OCI-LY1 (cell line): Measurements from ENCODE around the gene PRG2.
"Not testable (repeated sequence)": the region's sequence is repeated elsewhere in the genome, so short reads cannot be mapped to it uniquely, and the experiment has no call there.

ENCODE experiments used
- EZH2 ChIP-seq: fragments of 200-600 bp; sonication (generic), shearing (Covaris generic); IDR thresholded peaks from 2 replicates; pipeline ENCODE4 v1.8.0; 2017; ENCODE audit warnings: borderline replicate concordance, mixed run types, mild to moderate bottlenecking, antibody characterized with exemption, low read length, moderate library complexity, mixed read lengths
- TF ChIP-seq, protein P1 (sequence below): fragments of 200-600 bp; sonication (generic), shearing (Covaris generic); IDR thresholded peaks from 2 replicates; pipeline ENCODE4 v1.5.1; 2017; ENCODE audit warnings: mild to moderate bottlenecking, antibody characterized with exemption, low read length, moderate library complexity, mixed read lengths

DNA sequence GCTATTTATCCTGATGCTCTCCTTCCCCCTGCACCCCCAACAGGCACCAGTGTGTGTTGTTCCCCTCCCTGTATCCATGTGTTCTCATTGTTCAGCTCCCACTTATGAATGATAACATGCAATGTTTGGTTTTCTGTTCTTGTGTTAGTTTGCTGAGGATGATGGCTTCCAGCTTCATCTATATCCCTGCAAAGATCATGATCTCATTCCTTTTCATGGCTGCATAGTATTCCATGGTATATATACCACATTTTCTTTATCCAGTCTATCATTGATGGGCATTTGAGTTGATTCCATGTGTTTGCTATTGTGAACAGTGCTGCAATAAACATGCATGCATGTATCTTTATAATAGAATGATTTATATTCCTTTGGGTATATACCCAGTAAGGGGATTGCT lies 29.0 kb downstream of the PRG2 start:
- TF ChIP-seq EZH2, result not testable (repeated sequence)
- TF ChIP-seq, protein P1, sequence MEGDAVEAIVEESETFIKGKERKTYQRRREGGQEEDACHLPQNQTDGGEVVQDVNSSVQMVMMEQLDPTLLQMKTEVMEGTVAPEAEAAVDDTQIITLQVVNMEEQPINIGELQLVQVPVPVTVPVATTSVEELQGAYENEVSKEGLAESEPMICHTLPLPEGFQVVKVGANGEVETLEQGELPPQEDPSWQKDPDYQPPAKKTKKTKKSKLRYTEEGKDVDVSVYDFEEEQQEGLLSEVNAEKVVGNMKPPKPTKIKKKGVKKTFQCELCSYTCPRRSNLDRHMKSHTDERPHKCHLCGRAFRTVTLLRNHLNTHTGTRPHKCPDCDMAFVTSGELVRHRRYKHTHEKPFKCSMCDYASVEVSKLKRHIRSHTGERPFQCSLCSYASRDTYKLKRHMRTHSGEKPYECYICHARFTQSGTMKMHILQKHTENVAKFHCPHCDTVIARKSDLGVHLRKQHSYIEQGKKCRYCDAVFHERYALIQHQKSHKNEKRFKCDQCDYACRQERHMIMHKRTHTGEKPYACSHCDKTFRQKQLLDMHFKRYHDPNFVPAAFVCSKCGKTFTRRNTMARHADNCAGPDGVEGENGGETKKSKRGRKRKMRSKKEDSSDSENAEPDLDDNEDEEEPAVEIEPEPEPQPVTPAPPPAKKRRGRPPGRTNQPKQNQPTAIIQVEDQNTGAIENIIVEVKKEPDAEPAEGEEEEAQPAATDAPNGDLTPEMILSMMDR, result not testable (repeated sequence)
